Vagina (tissue), 2 donors: ENCODE data around the gene XPNPEP2. TPM values are rescaled to one million over a fixed set of nuclear protein-coding genes. Genes with fewer than 3 reads are reported as not detected.
A peak's percentile ranks its signal among the peaks of the same experiment; 100 is the strongest.

Experiments
- DNase-seq, 2 donors: peaks; one replicate each; pipeline ENCODE4 v3.0.0-alpha.2; 2017; ENCODE audit errors: extremely low spot score in 2 of 2
- H3K27ac ChIP-seq: fragments of 200-600 bp; sonication (generic); one replicate; pipeline ENCODE4 v1.5.1; 2019
- H3K27me3 ChIP-seq: fragments of 200-600 bp; sonication (generic); one replicate; pipeline ENCODE4 v1.5.1; 2019
- H3K36me3 ChIP-seq, 2 donors: fragments of 200-600 bp; sonication (generic); one replicate each; pipeline ENCODE4 v1.5.1; 2017 to 2019
- H3K4me1 ChIP-seq: fragments of 200-600 bp; sonication (generic); one replicate; pipeline ENCODE4 v1.5.1; 2019
- H3K4me3 ChIP-seq, 2 donors: fragments of 200-600 bp; sonication (generic); 1 replicate in 1 of 2; 2 replicates in 1 of 2; pipeline ENCODE4 v1.5.1; 2016 to 2019
- H3K9me3 ChIP-seq: fragments of 200-600 bp; sonication (generic); one replicate; pipeline ENCODE4 v1.5.1; 2019
- CTCF ChIP-seq, 3 experiments: fragments of 450-650 bp in 2 of 3; fragments of 200-600 bp in 1 of 3; sonication (generic) in 1 of 3; IDR thresholded peaks; one replicate each; pipeline ENCODE4 v1.5.1; 2017 to 2019; ENCODE audit warnings: antibody characterized with exemption in 3 of 3, mild to moderate bottlenecking in 2 of 3, moderate library complexity in 2 of 3
- POLR2A ChIP-seq, 2 donors: fragments of 450-650 bp; IDR thresholded peaks; one replicate each; pipeline ENCODE4 v1.6.1; 2017; ENCODE audit warnings: antibody characterized with exemption in 2 of 2, mild to moderate bottlenecking in 2 of 2, moderate library complexity in 2 of 2
- POLR2AphosphoS5 ChIP-seq, 2 donors: sonication (generic); formaldehyde crosslinking; IDR thresholded peaks; one replicate each; pipeline ENCODE4 v1.9.0; 2017; ENCODE audit warnings: antibody characterized with exemption in 2 of 2, mild to moderate bottlenecking in 2 of 2, low read depth in 1 of 2; ENCODE audit not compliant: insufficient read depth in 1 of 2
- intact Hi-C: fragments of 100-400 bp; cut with DNase I; formaldehyde crosslinking; loops from one replicate; pipeline ENCODE4 v1.15.1; 2023
- total RNA-seq: library from RNA; depleted of rRNA; stranded (reverse); fragments of >200 nt; gene quantifications from one replicate; pipeline ENCODE4 v1.2.3, GENCODE V29; 2016

The XPNPEP2 gene
- total RNA-seq, 1 donor from 2014 or later = 22.3 TPM

DNA sequence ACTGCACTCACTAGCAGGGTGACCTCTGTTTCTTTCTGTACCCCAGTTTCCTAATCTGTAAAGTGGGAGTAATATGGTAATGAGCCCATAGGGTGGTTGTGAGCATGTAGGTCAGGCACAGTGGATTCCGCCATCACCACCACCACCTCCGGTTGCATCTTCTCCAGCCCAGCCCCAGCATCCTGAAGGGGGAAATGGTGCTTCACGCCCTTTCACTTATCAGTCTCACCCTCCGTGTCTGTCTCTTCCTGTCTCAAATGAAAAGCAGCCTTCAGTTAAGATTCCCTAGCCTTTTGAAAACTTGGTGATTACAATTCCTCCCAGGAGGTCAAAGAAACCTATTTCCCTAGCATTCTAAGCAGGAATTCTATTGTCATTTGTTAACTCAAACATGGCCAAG, 16.9 kb upstream of the XPNPEP2 start:
- Histone ChIP-seq H3K9me3 (no peaks in the 10 kb centered on the region), H3K4me1 (no peaks in the 10 kb centered on the region), H3K36me3 (no peaks in the 10 kb centered on the region), H3K27me3 (no peaks in the 10 kb centered on the region), H3K27ac (no peak overlapping the region), H3K4me3 (no peak overlapping the region)
- intact Hi-C loops = loop anchor here (10.0 kb wide), 1 partner anchor 87 kb away; no protein-coding TSS in a partner anchor
- no peak for TF ChIP-seq POLR2A (IDR thresholded peaks at IDR 0.05)
- TF ChIP-seq POLR2AphosphoS5 (IDR thresholded peaks at IDR 0.05; ENCODE audit: insufficient read depth in 1 of 2, low read depth in 1 of 2) = no peak
- TF ChIP-seq CTCF (IDR thresholded peaks at IDR 0.05) = no peak
- DNase-seq = peak in 1 of 2 donors; percentile 25

DNA sequence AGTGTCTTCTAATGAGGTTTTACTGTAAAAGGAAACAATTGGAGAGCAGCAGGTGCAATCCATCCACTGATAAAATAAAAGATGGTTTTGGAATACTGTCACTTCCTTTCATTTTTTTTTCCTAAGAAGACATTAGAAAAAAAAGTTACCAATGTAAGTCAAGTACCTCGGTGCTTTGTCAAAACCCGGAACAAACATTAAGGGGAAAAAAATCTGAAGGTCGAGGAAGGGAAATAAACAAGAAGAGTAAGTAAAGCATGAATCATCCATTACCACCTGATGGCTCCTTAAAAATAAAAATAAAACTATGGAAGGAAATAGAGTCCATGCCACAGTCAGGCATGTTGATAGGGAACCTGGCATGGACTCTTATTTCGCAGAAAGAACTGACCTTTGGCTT, 15.3 kb upstream of the XPNPEP2 start:
- H3K27me3 ChIP-seq = no peaks in the 10 kb centered on the region
- H3K27ac ChIP-seq = no peak overlapping the region
- no peaks in the 10 kb centered on the region for H3K9me3 ChIP-seq
- intact Hi-C loops = loop anchor here (10.0 kb wide), 1 partner anchor 89 kb away; no protein-coding TSS in a partner anchor
- DNase-seq = no peak
- no peaks in the 10 kb centered on the region for H3K4me1 ChIP-seq
- no peaks in the 10 kb centered on the region for H3K36me3 ChIP-seq
- TF ChIP-seq POLR2A (IDR thresholded peaks at IDR 0.05) (no peak), POLR2AphosphoS5 (IDR thresholded peaks at IDR 0.05; ENCODE audit: insufficient read depth in 1 of 2, low read depth in 1 of 2) (no peak), CTCF (IDR thresholded peaks at IDR 0.05) (no peak)
- H3K4me3 ChIP-seq = no peak overlapping the region

DNA sequence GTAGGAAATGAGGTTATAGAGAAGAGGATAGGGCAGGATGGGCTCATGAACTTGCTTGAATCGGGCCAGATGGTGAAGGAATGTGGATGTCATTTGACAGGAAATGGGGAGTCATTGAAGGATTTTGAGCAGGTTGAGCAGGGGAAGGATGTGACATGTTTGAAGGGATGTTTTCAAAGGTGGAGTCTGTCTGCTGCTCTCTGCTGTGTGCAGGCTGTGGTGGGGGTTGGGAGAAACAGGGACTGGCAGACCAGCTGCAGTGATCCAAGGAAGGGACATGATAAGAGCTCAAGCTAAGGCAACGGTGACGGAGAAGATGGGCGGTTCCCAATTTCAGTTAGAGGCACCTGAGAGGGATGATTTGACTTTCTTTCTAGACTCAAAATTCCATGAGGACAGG, 14.0 kb upstream of the XPNPEP2 start:
- intact Hi-C loops = loop anchor here (10.0 kb wide), 1 partner anchor 90 kb away; no protein-coding TSS in a partner anchor
- Histone ChIP-seq H3K27ac (no peak overlapping the region), H3K9me3 (no peaks in the 10 kb centered on the region), H3K36me3 (no peaks in the 10 kb centered on the region), H3K4me1 (no peaks in the 10 kb centered on the region), H3K27me3 (no peaks in the 10 kb centered on the region), H3K4me3 (no peak overlapping the region)
- TF ChIP-seq POLR2AphosphoS5 (IDR thresholded peaks at IDR 0.05; ENCODE audit: insufficient read depth in 1 of 2, low read depth in 1 of 2) (no peak), POLR2A (IDR thresholded peaks at IDR 0.05) (no peak), CTCF (IDR thresholded peaks at IDR 0.05) (no peak)
- peak in 1 of 2 donors; percentile 65 for DNase-seq

- H3K9me3 ChIP-seq = no peaks in the 10 kb centered on the region
- H3K36me3 ChIP-seq = no peaks in the 10 kb centered on the region
- H3K4me1 ChIP-seq = no peaks in the 10 kb centered on the region
- intact Hi-C loops = loop anchor here (10.0 kb wide), 1 partner anchor 92 kb away; no protein-coding TSS in a partner anchor
- DNase-seq = no peak
- TF ChIP-seq POLR2A (IDR thresholded peaks at IDR 0.05) = no peak
- TF ChIP-seq CTCF (IDR thresholded peaks at IDR 0.05) = peak; percentile 54 to 62 (median 58)
- H3K27me3 ChIP-seq = no peaks in the 10 kb centered on the region
- H3K4me3 ChIP-seq = no peak overlapping the region
- no peak overlapping the region for H3K27ac ChIP-seq
Measured at GRCh38 chrX:129726307-129727111, 12.3 kb upstream of the XPNPEP2 start.

GRCh38 chrX:129728061-129728460, 10.7 kb upstream of the XPNPEP2 start:
- no peak for DNase-seq
- no peaks in the 10 kb centered on the region for H3K9me3 ChIP-seq
- intact Hi-C loops = loop anchor here (10.0 kb wide), 1 partner anchor 93 kb away; no protein-coding TSS in a partner anchor

More at GRCh38 chrX:129728061-129728460, 10.7 kb upstream of the XPNPEP2 start:
- Histone ChIP-seq H3K27ac (no peak overlapping the region), H3K4me3 (no peak overlapping the region), H3K27me3 (no peaks in the 10 kb centered on the region), H3K36me3 (no peaks in the 10 kb centered on the region), H3K4me1 (no peaks in the 10 kb centered on the region)
- TF ChIP-seq CTCF (IDR thresholded peaks at IDR 0.05) = no peak
- TF ChIP-seq POLR2AphosphoS5 (IDR thresholded peaks at IDR 0.05; ENCODE audit: insufficient read depth in 1 of 2, low read depth in 1 of 2) = no peak
- TF ChIP-seq POLR2A (IDR thresholded peaks at IDR 0.05) = no peak
